Upper lobe of left lung (tissue), 6 donors: Measurements from ENCODE around the gene ORMDL3. TPM values are rescaled to one million over a fixed set of nuclear protein-coding genes. Genes with fewer than 3 reads are reported as not detected.
"Not testable (repeated sequence)": the region's sequence is repeated elsewhere in the genome, so short reads cannot be mapped to it uniquely, and the experiment has no call there.

Source experiments
- ATAC-seq, 2 donors: fragments of 200-7000 bp; cut with Tn5 transposase; one replicate each; pipeline ENCODE4 v1.9.1; 2022; ENCODE audit warnings: mild to moderate bottlenecking in 2 of 2, moderate library complexity in 2 of 2; ENCODE audit not compliant: low FRiP score in 2 of 2
- DNase-seq, 2 donors: peaks; one replicate each; pipeline ENCODE4 v3.0.0-alpha.2; 2019 to 2020
- H3K27ac ChIP-seq, 4 donors: fragments of 200-600 bp; sonication (generic); one replicate each; pipeline ENCODE4 v1.5.1; 2016 to 2019
- H3K27me3 ChIP-seq, 4 donors: fragments of 200-600 bp; sonication (generic); one replicate each; pipeline ENCODE4 v1.5.1; 2017 to 2019
- H3K36me3 ChIP-seq, 4 donors: fragments of 200-600 bp; sonication (generic); one replicate each; pipeline ENCODE4 v1.5.1; 2016 to 2019
- H3K4me1 ChIP-seq, 4 donors: fragments of 200-600 bp; sonication (generic); one replicate each; pipeline ENCODE4 v1.5.1; 2018 to 2019
- H3K4me3 ChIP-seq, 4 donors: fragments of 200-600 bp; sonication (generic); one replicate each; pipeline ENCODE4 v1.5.1; 2017 to 2019; ENCODE audit warnings: mild to moderate bottlenecking in 2 of 4, moderate library complexity in 1 of 4
- H3K9me3 ChIP-seq, 4 donors: fragments of 200-600 bp; sonication (generic); one replicate each; pipeline ENCODE4 v1.5.1; 2018 to 2019
- EP300 ChIP-seq, 4 donors: sonication (generic); formaldehyde crosslinking; IDR thresholded peaks; one replicate each; pipeline ENCODE4 v1.5.1; 2017; ENCODE audit warnings: antibody characterized with exemption in 4 of 4, control low read depth in 2 of 4
- POLR2A ChIP-seq, 4 donors: fragments of 450-650 bp; IDR thresholded peaks; one replicate each; pipeline ENCODE4 v1.5.1; 2016 to 2017; ENCODE audit warnings: antibody characterized with exemption in 4 of 4, mild to moderate bottlenecking in 2 of 4
- POLR2AphosphoS5 ChIP-seq, 2 donors: sonication (generic); formaldehyde crosslinking; IDR thresholded peaks; one replicate each; pipeline ENCODE4 v1.5.1; 2017; ENCODE audit warnings: antibody characterized with exemption in 2 of 2
- WGBS, 2 donors: methylation state at CpG; one replicate each; pipeline ENCODE4 v1.1.5; 2017 to 2018; 5-methylcytosine and 5-hydroxymethylcytosine counted together
- total RNA-seq, 6 donors: library from RNA; depleted of rRNA in 4 of 6; stranded (reverse); fragments of >200 nt in 4 of 6; gene quantifications; one replicate each; pipeline versions ENCODE4 v1.1.0 to v1.2.1, GENCODE V29; 2016 to 2021
- TF ChIP-seq, protein P1 (sequence below), 6 experiments: fragments of 450-650 bp in 4 of 6; fragments of 200-600 bp in 2 of 6; sonication (generic) in 2 of 6; IDR thresholded peaks; one replicate each; pipeline ENCODE4 v1.5.1; 2016 to 2019; ENCODE audit warnings: antibody characterized with exemption in 6 of 6
- donor health status: DM: no; HTN: no; CAD: no; lungs with moderate emphysema.
- donor health status: DM: no; HTN: yes; CAD: no; lungs with severe emphysema.

Gene ORMDL3
- total RNA-seq, 6 donors from 2014 or later, result 69.9 to 99.6 (median 82.7) TPM

DNA sequence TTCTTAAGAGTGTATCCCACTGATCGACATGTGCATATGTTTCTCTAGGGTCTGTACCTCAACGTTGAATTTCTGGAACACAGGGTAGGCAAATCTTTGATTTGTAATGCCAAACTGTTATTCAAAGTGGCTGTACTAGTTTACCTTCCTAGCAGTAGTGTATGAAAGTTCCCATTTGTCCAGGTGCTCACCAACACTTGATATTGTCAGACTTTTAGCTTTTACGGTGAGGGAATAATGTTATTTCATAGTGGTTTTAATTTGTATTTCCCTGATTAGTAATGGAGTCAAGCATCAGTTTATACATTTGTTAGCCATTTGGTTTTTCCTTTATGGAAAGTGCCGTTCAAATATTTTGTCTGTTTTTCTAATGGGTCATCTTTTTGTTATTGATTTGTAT, 29.3 kb downstream of the ORMDL3 start:
- 96% methylated on average over 4 of the region's 4 CpGs for WGBS, 2 donors
- Histone ChIP-seq H3K9me3 (no peaks in the 10 kb centered on the region), H3K27ac (no peak overlapping the region), H3K36me3 (no peaks in the 10 kb centered on the region), H3K27me3 (no peaks in the 10 kb centered on the region), H3K4me3 (no peak overlapping the region), H3K4me1 (no peaks in the 10 kb centered on the region)
- ATAC-seq (no peak), DNase-seq (no peak)
- TF ChIP-seq POLR2AphosphoS5 (IDR thresholded peaks at IDR 0.05), result no peak
- no peak for TF ChIP-seq EP300 (IDR thresholded peaks at IDR 0.05)
- TF ChIP-seq, protein P1, sequence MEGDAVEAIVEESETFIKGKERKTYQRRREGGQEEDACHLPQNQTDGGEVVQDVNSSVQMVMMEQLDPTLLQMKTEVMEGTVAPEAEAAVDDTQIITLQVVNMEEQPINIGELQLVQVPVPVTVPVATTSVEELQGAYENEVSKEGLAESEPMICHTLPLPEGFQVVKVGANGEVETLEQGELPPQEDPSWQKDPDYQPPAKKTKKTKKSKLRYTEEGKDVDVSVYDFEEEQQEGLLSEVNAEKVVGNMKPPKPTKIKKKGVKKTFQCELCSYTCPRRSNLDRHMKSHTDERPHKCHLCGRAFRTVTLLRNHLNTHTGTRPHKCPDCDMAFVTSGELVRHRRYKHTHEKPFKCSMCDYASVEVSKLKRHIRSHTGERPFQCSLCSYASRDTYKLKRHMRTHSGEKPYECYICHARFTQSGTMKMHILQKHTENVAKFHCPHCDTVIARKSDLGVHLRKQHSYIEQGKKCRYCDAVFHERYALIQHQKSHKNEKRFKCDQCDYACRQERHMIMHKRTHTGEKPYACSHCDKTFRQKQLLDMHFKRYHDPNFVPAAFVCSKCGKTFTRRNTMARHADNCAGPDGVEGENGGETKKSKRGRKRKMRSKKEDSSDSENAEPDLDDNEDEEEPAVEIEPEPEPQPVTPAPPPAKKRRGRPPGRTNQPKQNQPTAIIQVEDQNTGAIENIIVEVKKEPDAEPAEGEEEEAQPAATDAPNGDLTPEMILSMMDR (IDR thresholded peaks at IDR 0.05), result no peak
- TF ChIP-seq POLR2A (IDR thresholded peaks at IDR 0.05), result no peak

DNA sequence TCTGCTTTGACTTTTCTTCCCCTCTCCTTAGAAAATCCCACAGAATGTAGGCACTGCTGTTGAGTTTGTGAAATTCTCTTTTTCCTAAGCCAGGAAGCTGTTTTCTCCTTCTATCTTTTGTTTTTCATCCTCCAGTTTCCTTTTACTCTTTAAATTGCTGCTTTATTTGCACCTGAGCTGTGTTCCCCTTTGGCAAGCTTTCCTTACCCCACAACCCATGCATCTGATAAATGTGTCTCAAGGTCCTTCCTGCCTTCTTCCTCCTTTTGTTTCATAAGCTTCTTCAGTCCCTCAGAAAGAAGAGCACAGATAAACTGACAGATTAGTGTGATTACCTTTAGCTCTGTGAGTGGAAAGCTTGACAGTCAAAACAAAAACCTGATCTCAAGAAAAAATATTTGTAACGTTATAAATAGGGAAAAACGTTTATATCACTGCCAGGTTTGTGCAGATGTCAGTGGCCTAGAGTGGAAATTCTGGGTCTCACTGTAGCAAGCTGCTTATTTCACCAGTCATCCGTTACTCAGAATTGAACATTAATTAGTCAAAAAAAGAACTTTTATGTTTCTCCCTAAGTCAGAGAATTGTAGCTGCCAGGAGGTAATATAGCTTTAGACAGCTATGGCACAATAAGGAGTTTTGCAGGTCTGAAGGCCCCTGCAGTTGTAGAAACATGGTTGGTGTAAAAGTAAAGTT, 32.6 kb downstream of the ORMDL3 start:
- DNase-seq (no peak), ATAC-seq (no peak)
- H3K36me3 ChIP-seq, result no peaks in the 10 kb centered on the region
- H3K4me1 ChIP-seq, result no peaks in the 10 kb centered on the region
- no peak overlapping the region for H3K4me3 ChIP-seq
- H3K27ac ChIP-seq, result no peak overlapping the region
- TF ChIP-seq, protein P1 (IDR thresholded peaks at IDR 0.05), result no peak
- TF ChIP-seq POLR2A (IDR thresholded peaks at IDR 0.05) (no peak), POLR2AphosphoS5 (IDR thresholded peaks at IDR 0.05) (no peak), EP300 (IDR thresholded peaks at IDR 0.05) (no peak)
- H3K27me3 ChIP-seq, result no peaks in the 10 kb centered on the region
- 25 to 29% methylated on average over 3 of the region's 3 CpGs for WGBS, 2 donors
- H3K9me3 ChIP-seq, result no peaks in the 10 kb centered on the region

DNA sequence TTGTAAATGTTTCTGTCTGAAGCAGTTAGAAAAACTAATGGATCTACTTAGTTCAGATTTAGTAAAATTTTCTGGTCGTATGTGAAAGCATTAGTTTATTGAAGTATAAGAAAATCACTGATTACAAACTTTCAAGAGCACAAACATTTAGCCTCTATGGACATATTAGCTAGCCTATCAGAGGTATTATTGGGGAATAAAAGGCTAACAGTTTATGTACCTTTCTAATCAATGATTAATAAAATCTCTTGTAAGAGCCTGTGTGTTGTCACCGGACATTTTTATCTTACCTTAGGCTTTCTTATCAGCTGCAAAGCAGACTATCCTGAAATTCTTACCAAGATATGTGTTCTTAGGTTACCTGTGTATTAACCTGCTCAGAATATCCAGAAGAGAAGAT, 38.2 kb downstream of the ORMDL3 start:
- WGBS, 2 donors, result 27 to 47% methylated on average over 2 of the region's 2 CpGs
- TF ChIP-seq POLR2A (IDR thresholded peaks at IDR 0.05) (no peak), POLR2AphosphoS5 (IDR thresholded peaks at IDR 0.05) (no peak), EP300 (IDR thresholded peaks at IDR 0.05) (no peak)
- TF ChIP-seq, protein P1 (IDR thresholded peaks at IDR 0.05), result no peak
- no peaks in the 10 kb centered on the region for H3K27me3 ChIP-seq

DNA sequence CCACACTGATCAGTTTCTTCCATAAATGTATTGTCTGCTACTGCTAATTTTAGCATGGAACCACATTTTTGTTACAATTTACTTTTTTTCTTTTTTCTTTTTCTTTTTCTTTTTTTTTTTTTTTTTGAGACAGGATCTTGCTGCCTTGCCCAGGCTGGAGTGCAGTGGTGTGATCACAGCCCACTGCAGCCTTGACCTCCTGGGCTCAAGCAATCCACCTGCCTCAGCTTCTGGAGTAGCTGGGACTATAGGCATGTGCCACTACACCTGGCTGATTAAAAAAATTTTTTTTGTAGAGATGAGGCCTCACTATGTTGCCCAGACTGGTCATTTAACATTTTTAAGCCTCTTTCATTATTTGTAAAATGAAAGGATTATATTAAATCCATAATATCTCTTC, 40.3 kb downstream of the ORMDL3 start:
- Histone ChIP-seq H3K36me3 (no peaks in the 10 kb centered on the region), H3K9me3 (no peaks in the 10 kb centered on the region), H3K27ac (no peak overlapping the region), H3K4me1 (no peaks in the 10 kb centered on the region), H3K27me3 (no peaks in the 10 kb centered on the region), H3K4me3 (no peak overlapping the region)
- no peak for TF ChIP-seq POLR2A (IDR thresholded peaks at IDR 0.05)
- TF ChIP-seq, protein P1 (IDR thresholded peaks at IDR 0.05), result no peak
- no peak for TF ChIP-seq POLR2AphosphoS5 (IDR thresholded peaks at IDR 0.05)
- TF ChIP-seq EP300 (IDR thresholded peaks at IDR 0.05), result no peak
- ATAC-seq (no peak), DNase-seq (no peak)

More for the DNA sequence above, 38.2 kb downstream of the ORMDL3 start:
- Histone ChIP-seq H3K9me3 (no peaks in the 10 kb centered on the region), H3K27ac (no peak overlapping the region), H3K36me3 (no peaks in the 10 kb centered on the region), H3K4me3 (no peak overlapping the region), H3K4me1 (no peaks in the 10 kb centered on the region)
- no peak for DNase-seq
- ATAC-seq, result no peak

DNA sequence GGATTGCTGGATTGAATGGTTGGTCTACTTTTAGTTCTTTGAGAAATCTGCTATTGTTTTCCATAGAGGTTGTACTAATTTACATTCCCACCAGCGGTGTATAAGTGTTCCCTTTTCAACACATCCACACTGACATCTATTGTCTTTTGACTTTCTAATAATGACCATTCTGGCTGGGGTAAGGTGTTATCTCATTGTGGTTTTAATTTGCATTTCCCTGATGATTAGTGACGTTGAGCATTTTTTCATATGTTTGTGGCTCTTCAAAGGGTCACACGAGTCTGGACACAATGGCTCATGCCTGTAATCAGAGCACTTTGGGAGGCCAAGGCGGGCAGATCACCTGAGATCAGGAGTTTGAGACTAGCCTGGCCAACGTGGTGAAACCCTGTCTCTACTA, 41.3 kb downstream of the ORMDL3 start:
- not testable (repeated sequence) for H3K4me3 ChIP-seq, ATAC-seq, H3K27ac ChIP-seq, H3K9me3 ChIP-seq, H3K4me1 ChIP-seq, H3K27me3 ChIP-seq, DNase-seq, H3K36me3 ChIP-seq
- 71 to 80% methylated on average over 5 of the region's 5 CpGs for WGBS, 2 donors
